HepG2 (cell line): Measurements from ENCODE around the gene PVRIG.
"Not testable (repeated sequence)": the region's sequence is repeated elsewhere in the genome, so short reads cannot be mapped to it uniquely, and the experiment has no call there.

Experiments used
- AGO2 ChIP-seq: fragments of 200-400 bp; formaldehyde crosslinking; optimal IDR thresholded peaks from 2 replicates; pipeline ENCODE3; 2017; ENCODE audit warnings: mild to moderate bottlenecking, low read depth, low read length, moderate library complexity
- AKAP8 ChIP-seq: sonication (generic); formaldehyde crosslinking; IDR thresholded peaks from 2 replicates; pipeline ENCODE4 v1.5.1; 2020; ENCODE audit warnings: mild to moderate bottlenecking, missing genetic modification reagents
- BORCS8-MEF2B ChIP-seq: sonication (generic); formaldehyde crosslinking; IDR thresholded peaks from 2 replicates; pipeline ENCODE4 v1.8.0; 2022; ENCODE audit warnings: mild to moderate bottlenecking, missing genetic modification reagents
- EZH2 ChIP-seq: conservative IDR thresholded peaks from 2 replicates; pipeline ENCODE4 v1.6.1; 2012; ENCODE audit warnings: mild to moderate bottlenecking, low read depth, low read length, moderate library complexity
- HMG20A ChIP-seq: IDR thresholded peaks from 2 replicates; pipeline ENCODE4 v1.6.1; 2016; ENCODE audit warnings: borderline replicate concordance
- PRDM4 ChIP-seq: sonication (generic); formaldehyde crosslinking; IDR thresholded peaks from 2 replicates; pipeline ENCODE4 v1.9.0; 2021; ENCODE audit warnings: missing genetic modification reagents, borderline replicate concordance
- ZNF431 ChIP-seq: sonication (generic); formaldehyde crosslinking; IDR thresholded peaks from 2 replicates; pipeline ENCODE4 v1.9.0; 2022; ENCODE audit warnings: missing genetic modification reagents, low read depth, mild to moderate bottlenecking, borderline replicate concordance
- TF ChIP-seq, protein P1 (sequence below), 2 experiments: fragments of 450-650 bp in 1 of 2; sonication (generic) in 1 of 2; formaldehyde crosslinking in 1 of 2; IDR thresholded peaks; 2 replicates each; pipeline versions ENCODE4 v1.6.1 to v1.8.0; 2016 to 2022; ENCODE audit warnings: antibody characterized with exemption in 1 of 2, mild to moderate bottlenecking in 1 of 2, missing genetic modification reagents in 1 of 2

DNA sequence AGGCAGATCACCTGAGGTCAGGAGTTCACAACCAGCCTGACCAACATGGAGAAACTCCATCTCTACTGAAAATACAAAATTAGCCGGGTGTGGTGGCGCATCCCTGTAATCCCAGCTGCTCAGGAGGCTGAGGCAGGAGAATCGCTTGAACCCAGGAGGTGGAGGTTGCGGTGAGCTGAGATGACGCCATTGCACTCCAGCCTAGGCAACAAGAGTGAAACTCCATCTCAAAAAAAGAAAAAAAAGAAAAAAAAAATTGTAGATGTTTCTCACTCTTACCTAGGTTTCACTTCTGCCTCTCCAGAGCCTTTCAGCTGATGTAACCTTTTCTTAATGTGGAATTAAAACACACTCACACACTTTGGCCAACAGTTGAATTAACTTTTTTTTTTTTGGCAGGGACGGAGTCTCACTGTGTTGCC, 23.8 kb upstream of the PVRIG start:
- not testable (repeated sequence) for TF ChIP-seq AKAP8; BORCS8-MEF2B (CRISPR knock-in tag); AGO2; ZNF431 (CRISPR knock-in tag); HMG20A; PRDM4; EZH2
- TF ChIP-seq, protein P1, sequence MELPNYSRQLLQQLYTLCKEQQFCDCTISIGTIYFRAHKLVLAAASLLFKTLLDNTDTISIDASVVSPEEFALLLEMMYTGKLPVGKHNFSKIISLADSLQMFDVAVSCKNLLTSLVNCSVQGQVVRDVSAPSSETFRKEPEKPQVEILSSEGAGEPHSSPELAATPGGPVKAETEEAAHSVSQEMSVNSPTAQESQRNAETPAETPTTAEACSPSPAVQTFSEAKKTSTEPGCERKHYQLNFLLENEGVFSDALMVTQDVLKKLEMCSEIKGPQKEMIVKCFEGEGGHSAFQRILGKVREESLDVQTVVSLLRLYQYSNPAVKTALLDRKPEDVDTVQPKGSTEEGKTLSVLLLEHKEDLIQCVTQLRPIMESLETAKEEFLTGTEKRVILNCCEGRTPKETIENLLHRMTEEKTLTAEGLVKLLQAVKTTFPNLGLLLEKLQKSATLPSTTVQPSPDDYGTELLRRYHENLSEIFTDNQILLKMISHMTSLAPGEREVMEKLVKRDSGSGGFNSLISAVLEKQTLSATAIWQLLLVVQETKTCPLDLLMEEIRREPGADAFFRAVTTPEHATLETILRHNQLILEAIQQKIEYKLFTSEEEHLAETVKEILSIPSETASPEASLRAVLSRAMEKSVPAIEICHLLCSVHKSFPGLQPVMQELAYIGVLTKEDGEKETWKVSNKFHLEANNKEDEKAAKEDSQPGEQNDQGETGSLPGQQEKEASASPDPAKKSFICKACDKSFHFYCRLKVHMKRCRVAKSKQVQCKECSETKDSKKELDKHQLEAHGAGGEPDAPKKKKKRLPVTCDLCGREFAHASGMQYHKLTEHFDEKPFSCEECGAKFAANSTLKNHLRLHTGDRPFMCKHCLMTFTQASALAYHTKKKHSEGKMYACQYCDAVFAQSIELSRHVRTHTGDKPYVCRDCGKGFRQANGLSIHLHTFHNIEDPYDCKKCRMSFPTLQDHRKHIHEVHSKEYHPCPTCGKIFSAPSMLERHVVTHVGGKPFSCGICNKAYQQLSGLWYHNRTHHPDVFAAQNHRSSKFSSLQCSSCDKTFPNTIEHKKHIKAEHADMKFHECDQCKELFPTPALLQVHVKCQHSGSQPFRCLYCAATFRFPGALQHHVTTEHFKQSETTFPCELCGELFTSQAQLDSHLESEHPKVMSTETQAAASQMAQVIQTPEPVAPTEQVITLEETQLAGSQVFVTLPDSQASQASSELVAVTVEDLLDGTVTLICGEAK (IDR thresholded peaks at IDR 0.05) = not testable (repeated sequence)
- TF ChIP-seq, protein P1 (CRISPR knock-in tag; IDR thresholded peaks at IDR 0.05) = not testable (repeated sequence)
